Panc1 (cell line): ENCODE data around the gene LIX1L. TPM values are rescaled to one million over a fixed set of nuclear protein-coding genes. Genes with fewer than 3 reads are reported as not detected.

Source experiments
- ATAC-seq: fragments of 200-7000 bp; cut with Tn5 transposase; 2 replicates; pipeline ENCODE4 v1.9.1; 2020; ENCODE audit warnings: mild to moderate bottlenecking, moderate library complexity
- BruUV-seq: library from RNA; stranded (reverse); fragments of 400-500 nt; replicated peaks from 2 replicates; lab custom pipeline; 2021; lab: Mats Ljungman, UMichigan
- CTCF ChIA-PET: fragments of 300-600 bp; sonication (Branson Sonifier 250); formaldehyde crosslinking; loops from one replicate; lab custom pipeline; 2022; ENCODE audit warnings: antibody characterized with exemption; lab: Charles Lee
- POLR2A ChIA-PET: fragments of 300-600 bp; sonication (Branson Sonifier 250); formaldehyde crosslinking; loops from one replicate; lab custom pipeline; 2022; ENCODE audit warnings: antibody characterized with exemption; lab: Charles Lee
- DNase-seq: peaks from one replicate; pipeline ENCODE4 v3.0.0-alpha.2; 2010; ENCODE audit warnings: low read depth, low spot score
- H3K27ac ChIP-seq: 2 replicates; pipeline ENCODE4 v1.5.1; 2011; ENCODE audit warnings: mild to moderate bottlenecking, low read length, inconsistent platforms
- H3K27me3 ChIP-seq: fragments of 200-500 bp; sonication (Bioruptor generic); 2 replicates; pipeline ENCODE4 v1.6.0; 2014; ENCODE audit warnings: low read length, inconsistent platforms; ENCODE audit not compliant: control insufficient read depth, insufficient read depth
- H3K36me3 ChIP-seq: fragments of 200-500 bp; sonication (Bioruptor generic); 2 replicates; pipeline ENCODE4 v1.5.1; 2014; ENCODE audit warnings: inconsistent platforms, mild to moderate bottlenecking, low read length, moderate library complexity; ENCODE audit not compliant: control insufficient read depth, insufficient read depth
- H3K4me1 ChIP-seq: 2 replicates; pipeline ENCODE4 v1.5.1; 2011; ENCODE audit warnings: inconsistent platforms, mild to moderate bottlenecking, low read length, moderate library complexity; ENCODE audit not compliant: control insufficient read depth, insufficient read depth
- H3K4me3 ChIP-seq, 2 experiments: 2 replicates each; pipeline ENCODE4 v1.5.1; 2011 to 2012; ENCODE audit warnings: low read depth in 2 of 2, low read length in 2 of 2, mild to moderate bottlenecking in 2 of 2, inconsistent platforms in 1 of 2, moderate library complexity in 1 of 2
- H3K9me3 ChIP-seq: fragments of 200-500 bp; sonication (Bioruptor generic); 2 replicates; pipeline ENCODE4 v1.5.1; 2014; ENCODE audit warnings: low read depth, mild to moderate bottlenecking, inconsistent platforms, low read length, moderate library complexity; ENCODE audit not compliant: control insufficient read depth, insufficient read depth
- CTCF ChIP-seq: fragments of 450-650 bp; IDR thresholded peaks from 2 replicates; pipeline ENCODE4 v1.5.1; 2017; ENCODE audit warnings: mild to moderate bottlenecking
- POLR2AphosphoS5 ChIP-seq: IDR thresholded peaks from 2 replicates; pipeline ENCODE4 v1.6.1; 2012; ENCODE audit warnings: mild to moderate bottlenecking, low read depth, low read length, moderate library complexity
- REST ChIP-seq, 2 experiments: IDR thresholded peaks; 2 replicates each; pipeline ENCODE4 v1.6.1; 2011 to 2012; ENCODE audit warnings: low read depth in 2 of 2, control low read depth in 1 of 2, low read length in 1 of 2, mild to moderate bottlenecking in 1 of 2, moderate library complexity in 1 of 2; ENCODE audit not compliant: insufficient read depth in 1 of 2
- SIN3A ChIP-seq: IDR thresholded peaks from 2 replicates; pipeline ENCODE4 v1.6.1; 2012; ENCODE audit warnings: low read depth, mild to moderate bottlenecking, low read length, moderate library complexity, borderline replicate concordance; ENCODE audit not compliant: insufficient read depth
- TCF7L2 ChIP-seq: IDR thresholded peaks from 2 replicates; pipeline ENCODE4 v1.6.1; 2011; ENCODE audit warnings: mild to moderate bottlenecking, low read depth, low read length, inconsistent platforms
- in situ Hi-C: cut with HindIII; loops from 2 replicates; pipeline ENCODE4 v1.10.0; 2016; ENCODE audit warnings: low sequenced_read_pairs, low pct_unique_long_range_greater_than_20kb
- intact Hi-C: fragments of 100-400 bp; cut with micrococcal nuclease; formaldehyde crosslinking; loops from one replicate; pipeline ENCODE4 v1.10.0; 2022; ENCODE audit not compliant: unreplicated experiment
- total RNA-seq: library from RNA; stranded (reverse); gene quantifications from one replicate; pipeline ENCODE4 v1.2.1, GENCODE V29; 2021; ENCODE audit not compliant: unreplicated experiment

Gene LIX1L
- total RNA-seq, 1 experiment from 2014 or later = 23.3 TPM

GRCh38 chr1:145953861-145954260, 4.0 kb downstream of the LIX1L start:
- POLR2A ChIA-PET = no interaction called here
- intact Hi-C loops = no loop called here
- no peak for TF ChIP-seq POLR2AphosphoS5
- no peak for TF ChIP-seq REST (IDR thresholded peaks at IDR 0.05; ENCODE audit: insufficient read depth in 1 of 2, low read depth in 2 of 2, low read length in 1 of 2)
- no peak for TF ChIP-seq SIN3A
- no peak for TF ChIP-seq CTCF
- no peak for TF ChIP-seq TCF7L2
- H3K4me3 ChIP-seq = no peak overlapping the region
- DNase-seq (no peak), ATAC-seq (no peak)
- BruUV-seq = no TSS peak
- no peaks in the 10 kb centered on the region for H3K9me3 ChIP-seq
- no peak overlapping the region for H3K27ac ChIP-seq
- CTCF ChIA-PET = no interaction called here
- H3K36me3 ChIP-seq = no peaks in the 10 kb centered on the region
- peaks cover 28% of the 10 kb centered on the region for H3K4me1 ChIP-seq
- in situ Hi-C loops = no loop called here
- no peaks in the 10 kb centered on the region for H3K27me3 ChIP-seq

DNA sequence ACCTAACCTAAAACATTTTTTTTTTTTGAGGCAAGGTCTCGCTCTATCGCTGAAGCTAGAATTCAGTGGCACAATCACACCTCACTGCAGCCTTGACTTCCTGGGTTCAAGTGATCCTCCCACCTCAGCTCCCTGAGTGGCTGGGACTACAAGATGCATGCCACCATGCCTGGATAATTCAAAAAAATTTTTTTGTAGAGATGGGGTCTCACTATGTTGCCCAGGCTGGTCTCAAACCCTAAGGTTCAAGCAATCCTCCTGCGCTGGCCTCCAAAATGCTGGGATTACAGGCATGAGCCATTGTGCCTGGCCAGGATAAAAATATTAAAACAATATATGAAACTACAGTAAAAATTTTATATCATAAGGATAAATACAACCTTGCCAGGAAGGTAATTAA, 4.9 kb downstream of the LIX1L start:
- POLR2A ChIA-PET = no interaction called here
- no peaks in the 10 kb centered on the region for H3K27me3 ChIP-seq
- peaks cover 21% of the 10 kb centered on the region for H3K4me1 ChIP-seq
- no peak overlapping the region for H3K4me3 ChIP-seq
- CTCF ChIA-PET = no interaction called here
- intact Hi-C loops = no loop called here
- H3K27ac ChIP-seq = no peak overlapping the region
- in situ Hi-C loops = no loop called here
- BruUV-seq = no TSS peak
- no peaks in the 10 kb centered on the region for H3K36me3 ChIP-seq
- ATAC-seq = no peak
- TF ChIP-seq POLR2AphosphoS5 (no peak), SIN3A (no peak), TCF7L2 (no peak), CTCF (no peak), REST (IDR thresholded peaks at IDR 0.05; ENCODE audit: insufficient read depth in 1 of 2, low read depth in 2 of 2, low read length in 1 of 2) (no peak)
- no peaks in the 10 kb centered on the region for H3K9me3 ChIP-seq
- no peak for DNase-seq
